Suprapubic skin (tissue), 4 donors: Measurements from ENCODE around the gene SYF2.
"Not testable (repeated sequence)": the region's sequence is repeated elsewhere in the genome, so short reads cannot be mapped to it uniquely, and the experiment has no call there.

Source experiments
- POLR2A ChIP-seq, 2 donors: fragments of 450-650 bp; IDR thresholded peaks; one replicate each; pipeline ENCODE4 v1.6.1; 2017; ENCODE audit warnings: antibody characterized with exemption in 2 of 2, mild to moderate bottlenecking in 2 of 2, moderate library complexity in 2 of 2
- POLR2AphosphoS5 ChIP-seq, 3 donors: sonication (generic); formaldehyde crosslinking; IDR thresholded peaks; one replicate each; pipeline ENCODE4 v1.6.1; 2017; ENCODE audit warnings: antibody characterized with exemption in 3 of 3
- TF ChIP-seq, protein P1 (sequence below), 2 donors: fragments of 200-600 bp in 1 of 2; fragments of 450-650 bp in 1 of 2; sonication (generic) in 1 of 2; IDR thresholded peaks; one replicate each; pipeline ENCODE4 v1.5.1; 2016 to 2019; ENCODE audit warnings: antibody characterized with exemption in 2 of 2, mild to moderate bottlenecking in 1 of 2, moderate library complexity in 1 of 2

GRCh38 chr1:25279693-25280111 is 47.4 kb upstream of the SYF2 start:
- TF ChIP-seq, protein P1, sequence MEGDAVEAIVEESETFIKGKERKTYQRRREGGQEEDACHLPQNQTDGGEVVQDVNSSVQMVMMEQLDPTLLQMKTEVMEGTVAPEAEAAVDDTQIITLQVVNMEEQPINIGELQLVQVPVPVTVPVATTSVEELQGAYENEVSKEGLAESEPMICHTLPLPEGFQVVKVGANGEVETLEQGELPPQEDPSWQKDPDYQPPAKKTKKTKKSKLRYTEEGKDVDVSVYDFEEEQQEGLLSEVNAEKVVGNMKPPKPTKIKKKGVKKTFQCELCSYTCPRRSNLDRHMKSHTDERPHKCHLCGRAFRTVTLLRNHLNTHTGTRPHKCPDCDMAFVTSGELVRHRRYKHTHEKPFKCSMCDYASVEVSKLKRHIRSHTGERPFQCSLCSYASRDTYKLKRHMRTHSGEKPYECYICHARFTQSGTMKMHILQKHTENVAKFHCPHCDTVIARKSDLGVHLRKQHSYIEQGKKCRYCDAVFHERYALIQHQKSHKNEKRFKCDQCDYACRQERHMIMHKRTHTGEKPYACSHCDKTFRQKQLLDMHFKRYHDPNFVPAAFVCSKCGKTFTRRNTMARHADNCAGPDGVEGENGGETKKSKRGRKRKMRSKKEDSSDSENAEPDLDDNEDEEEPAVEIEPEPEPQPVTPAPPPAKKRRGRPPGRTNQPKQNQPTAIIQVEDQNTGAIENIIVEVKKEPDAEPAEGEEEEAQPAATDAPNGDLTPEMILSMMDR (IDR thresholded peaks at IDR 0.05), result not testable (repeated sequence)
- not testable (repeated sequence) for TF ChIP-seq POLR2A, POLR2AphosphoS5 (IDR thresholded peaks at IDR 0.05)
